Measurements from ENCODE around the gene OTOP2.
"Not testable (repeated sequence)": the region's sequence is repeated elsewhere in the genome, so short reads cannot be mapped to it uniquely, and the experiment has no call there.

Gene OTOP2

DNA sequence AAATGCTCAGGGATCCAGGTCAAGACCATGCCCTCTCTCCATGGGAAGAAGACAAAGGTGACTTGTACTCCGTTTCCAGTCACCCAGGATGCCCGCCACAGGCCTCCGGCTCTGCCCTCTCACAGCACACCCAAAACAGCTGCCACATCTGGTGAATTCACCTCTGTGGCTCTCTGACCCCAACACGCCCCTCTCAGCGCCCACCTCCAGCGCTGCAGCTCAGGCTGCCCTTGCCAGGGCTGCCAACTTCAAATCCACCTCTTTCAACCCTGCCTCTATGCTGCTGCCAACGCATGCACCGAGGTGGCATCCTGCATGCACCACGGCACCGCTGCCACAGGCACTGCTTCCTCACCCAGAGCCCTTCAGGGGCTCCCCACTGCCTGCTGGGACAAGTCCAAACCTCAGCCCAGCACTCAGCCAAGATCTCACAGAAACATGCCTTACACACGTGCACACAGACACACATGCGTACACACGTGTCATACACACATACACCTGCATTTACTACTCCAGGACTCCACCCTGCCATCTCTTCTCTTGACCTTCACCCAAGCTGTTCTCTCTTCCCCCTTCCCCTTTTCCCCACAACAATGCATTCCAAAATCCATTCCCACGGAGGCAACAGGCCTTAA, 41.0 kb downstream of the OTOP2 start:
- TF ChIP-seq, protein P1, sequence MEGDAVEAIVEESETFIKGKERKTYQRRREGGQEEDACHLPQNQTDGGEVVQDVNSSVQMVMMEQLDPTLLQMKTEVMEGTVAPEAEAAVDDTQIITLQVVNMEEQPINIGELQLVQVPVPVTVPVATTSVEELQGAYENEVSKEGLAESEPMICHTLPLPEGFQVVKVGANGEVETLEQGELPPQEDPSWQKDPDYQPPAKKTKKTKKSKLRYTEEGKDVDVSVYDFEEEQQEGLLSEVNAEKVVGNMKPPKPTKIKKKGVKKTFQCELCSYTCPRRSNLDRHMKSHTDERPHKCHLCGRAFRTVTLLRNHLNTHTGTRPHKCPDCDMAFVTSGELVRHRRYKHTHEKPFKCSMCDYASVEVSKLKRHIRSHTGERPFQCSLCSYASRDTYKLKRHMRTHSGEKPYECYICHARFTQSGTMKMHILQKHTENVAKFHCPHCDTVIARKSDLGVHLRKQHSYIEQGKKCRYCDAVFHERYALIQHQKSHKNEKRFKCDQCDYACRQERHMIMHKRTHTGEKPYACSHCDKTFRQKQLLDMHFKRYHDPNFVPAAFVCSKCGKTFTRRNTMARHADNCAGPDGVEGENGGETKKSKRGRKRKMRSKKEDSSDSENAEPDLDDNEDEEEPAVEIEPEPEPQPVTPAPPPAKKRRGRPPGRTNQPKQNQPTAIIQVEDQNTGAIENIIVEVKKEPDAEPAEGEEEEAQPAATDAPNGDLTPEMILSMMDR (conservative IDR thresholded peaks at IDR 0.05; ENCODE audit: low read depth, low read length): no peak

DNA sequence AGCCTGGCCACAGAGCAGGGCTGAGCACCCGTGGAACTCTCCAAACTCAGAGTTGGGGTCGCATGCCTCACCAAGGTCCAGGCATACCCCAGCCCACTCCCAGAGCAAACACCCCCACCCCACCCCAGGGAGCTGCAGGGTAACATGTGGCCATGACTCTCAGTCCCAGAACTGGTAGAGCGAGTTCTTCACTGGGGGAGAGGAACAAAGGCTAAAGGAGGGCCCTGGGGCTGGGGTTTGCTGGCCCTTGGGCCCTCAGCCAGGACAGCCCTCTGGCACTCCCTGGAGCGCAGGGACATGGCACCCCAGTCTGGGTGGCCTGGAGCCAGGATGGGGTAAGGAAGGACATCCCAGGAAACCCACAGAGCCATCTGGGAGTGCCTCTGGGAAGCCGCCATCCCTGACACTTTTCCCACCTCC, 44.3 kb downstream of the OTOP2 start:
- no peak overlapping the region for H3K4me3 ChIP-seq (ENCODE audit: low read depth, low read length)
- TF ChIP-seq, protein P1 (conservative IDR thresholded peaks at IDR 0.05; ENCODE audit: low read depth, low read length): no peak
- DNase-seq (ENCODE audit: low read depth): no peak

More for the DNA sequence above, 41.0 kb downstream of the OTOP2 start:
- H3K4me3 ChIP-seq (ENCODE audit: low read depth, low read length): no peak overlapping the region
- DNase-seq (ENCODE audit: low read depth): no peak

DNA sequence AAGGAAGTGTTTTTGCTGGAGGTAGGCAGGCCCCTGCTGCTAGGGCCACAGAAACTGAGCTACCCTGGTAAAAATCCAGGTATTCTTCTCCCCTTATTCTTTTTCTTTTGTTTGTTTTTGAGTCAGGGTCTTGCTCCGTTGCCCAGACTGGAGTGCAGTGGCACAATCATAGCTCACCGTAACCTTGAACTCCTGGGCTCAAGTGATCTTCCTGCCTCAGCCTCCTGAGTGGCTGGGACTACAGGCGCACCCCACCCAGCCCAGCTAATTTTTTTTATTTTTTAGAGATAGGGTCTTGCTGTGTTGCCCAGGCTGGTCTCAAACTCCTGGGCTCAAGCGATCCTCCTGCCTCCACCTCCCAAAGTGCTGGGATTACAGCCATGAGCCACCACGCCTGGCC, 45.4 kb downstream of the OTOP2 start:
- not testable (repeated sequence) for H3K4me3 ChIP-seq (ENCODE audit: low read depth, low read length); DNase-seq (ENCODE audit: low read depth)

- TF ChIP-seq, protein P1 (conservative IDR thresholded peaks at IDR 0.05; ENCODE audit: low read depth, low read length): no peak
- no peak overlapping the region for H3K4me3 ChIP-seq (ENCODE audit: low read depth, low read length)
- DNase-seq (ENCODE audit: low read depth): no peak
These were observed 46.3 kb downstream of the OTOP2 start for GRCh38 chr17:74970395-74970794.

DNA sequence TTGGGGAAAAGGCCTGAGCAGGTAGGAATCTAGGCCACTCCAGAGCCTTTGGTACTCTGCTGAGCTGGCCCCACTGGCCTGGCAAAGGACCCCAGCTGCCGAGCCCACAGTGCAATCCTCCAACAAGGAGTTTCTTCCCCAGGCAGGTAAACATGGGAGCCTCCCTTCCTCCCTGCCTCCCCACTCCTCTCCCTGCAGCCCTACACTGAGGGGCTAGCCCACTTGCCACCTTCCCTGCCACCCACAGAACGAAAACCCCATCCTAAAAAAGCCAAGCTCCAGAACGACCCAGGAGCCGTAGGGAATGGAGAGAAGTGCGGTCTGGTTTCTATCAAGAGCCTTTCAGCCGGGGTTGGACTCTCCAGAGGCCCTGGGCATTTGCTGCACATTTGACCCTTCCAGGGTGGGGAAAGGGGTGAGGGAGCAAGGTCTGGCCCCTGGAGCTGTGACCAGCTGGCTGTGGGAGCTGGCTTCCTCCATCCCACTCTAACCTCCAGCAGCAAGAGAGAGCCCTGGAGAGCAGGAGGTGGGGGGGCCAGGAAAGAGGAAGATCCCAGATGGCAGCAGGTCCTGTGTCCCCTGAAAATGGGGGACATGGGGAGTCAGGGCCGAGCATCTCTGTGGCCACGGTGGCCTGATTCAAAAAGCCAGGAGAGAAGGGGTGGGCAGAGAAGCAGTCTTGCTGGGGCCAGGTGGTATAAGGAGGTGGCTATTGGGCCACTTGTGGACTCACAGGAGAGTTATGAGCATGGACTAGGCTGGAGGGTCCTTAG, 47.2 kb downstream of the OTOP2 start:
- no peak overlapping the region for H3K4me3 ChIP-seq (ENCODE audit: low read depth, low read length)
- no peak for DNase-seq (ENCODE audit: low read depth)
- TF ChIP-seq, protein P1 (conservative IDR thresholded peaks at IDR 0.05; ENCODE audit: low read depth, low read length): no peak

DNA sequence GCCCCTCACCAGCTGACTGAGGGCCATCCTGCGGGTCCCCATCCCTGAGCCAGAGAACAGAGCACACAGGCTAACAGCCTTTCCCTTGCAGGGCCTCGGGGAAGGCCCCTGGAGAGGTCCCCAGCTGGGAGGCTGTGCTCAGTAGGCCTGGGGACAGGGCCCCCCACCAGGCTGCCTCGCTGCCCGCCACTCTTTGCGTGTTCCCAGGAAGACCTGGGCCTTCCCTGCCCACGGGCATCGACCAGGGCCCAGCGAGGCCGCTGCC, 47.7 kb downstream of the OTOP2 start:
- no peak overlapping the region for H3K4me3 ChIP-seq (ENCODE audit: low read depth, low read length)
- no peak for DNase-seq (ENCODE audit: low read depth)
- TF ChIP-seq, protein P1 (conservative IDR thresholded peaks at IDR 0.05; ENCODE audit: low read depth, low read length): no peak

GRCh38 chr17:74972107-74972972, 48.3 kb downstream of the OTOP2 start, which contains the start of gene HID1:
HID1 (minus strand) TSS chr17:74972759; CDS start chr17:74972656, 103 bp downstream.
- H3K4me3 ChIP-seq (ENCODE audit: low read depth, low read length): peak within 1 kb of the TSS; percentile 46
- no peak for DNase-seq (ENCODE audit: low read depth)
- TF ChIP-seq, protein P1 (conservative IDR thresholded peaks at IDR 0.05; ENCODE audit: low read depth, low read length): no peak
